Liver (tissue), 9 donors: ENCODE data around the gene METAP2. TPM values are rescaled to one million over a fixed set of nuclear protein-coding genes. Genes with fewer than 3 reads are reported as not detected.

Source experiments
- DNase-seq: peaks from one replicate; pipeline ENCODE4 v3.0.0-alpha.2; 2017; ENCODE audit warnings: low spot score
- H3K27ac ChIP-seq, 2 donors: one replicate each; pipeline ENCODE4 v1.7.0; 2013; ENCODE audit warnings: inconsistent platforms in 2 of 2, low read length in 2 of 2, control low read depth in 1 of 2, low read depth in 1 of 2, mild to moderate bottlenecking in 1 of 2
- H3K27me3 ChIP-seq, 4 donors: one replicate each; pipeline versions ENCODE4 v1.6.1 to v1.7.0; 2013; ENCODE audit warnings: low read length in 3 of 4, inconsistent platforms in 1 of 4, mild to moderate bottlenecking in 1 of 4, moderate library complexity in 1 of 4; ENCODE audit not compliant: control insufficient read depth in 4 of 4, insufficient read depth in 4 of 4
- H3K36me3 ChIP-seq, 4 donors: one replicate each; pipeline versions ENCODE4 v1.6.1 to v1.7.0; 2013; ENCODE audit warnings: low read length in 3 of 4, mild to moderate bottlenecking in 3 of 4, low read depth in 1 of 4, moderate library complexity in 1 of 4; ENCODE audit not compliant: control insufficient read depth in 4 of 4, insufficient read depth in 3 of 4
- H3K4me1 ChIP-seq, 4 donors: one replicate each; pipeline versions ENCODE4 v1.6.1 to v1.7.0; 2013; ENCODE audit warnings: low read length in 3 of 4, mild to moderate bottlenecking in 3 of 4, moderate library complexity in 1 of 4; ENCODE audit not compliant: control insufficient read depth in 4 of 4, insufficient read depth in 4 of 4
- H3K4me3 ChIP-seq, 3 donors: one replicate each; pipeline versions ENCODE4 v1.6.1 to v1.7.0; 2013; ENCODE audit warnings: low read length in 3 of 3, control low read depth in 1 of 3, low read depth in 1 of 3, mild to moderate bottlenecking in 1 of 3
- H3K9ac ChIP-seq, 2 donors: one replicate each; pipeline ENCODE4 v1.7.0; 2013; ENCODE audit warnings: low read length in 2 of 2, mild to moderate bottlenecking in 2 of 2, moderate library complexity in 2 of 2, control low read depth in 1 of 2, low read depth in 1 of 2
- H3K9me3 ChIP-seq, 4 donors: one replicate each; pipeline versions ENCODE4 v1.6.1 to v1.7.0; 2013; ENCODE audit warnings: low read length in 3 of 4; ENCODE audit not compliant: control insufficient read depth in 4 of 4
- EGR1 ChIP-seq, 2 donors: IDR thresholded peaks; 2 replicates each; pipeline ENCODE4 v1.6.1; 2016 to 2018; ENCODE audit warnings: antibody characterized with exemption in 2 of 2, low read depth in 2 of 2
- FOXA1 ChIP-seq: IDR thresholded peaks from 2 replicates; pipeline ENCODE4 v1.6.1; 2016; ENCODE audit warnings: antibody characterized with exemption
- FOXA2 ChIP-seq: IDR thresholded peaks from 2 replicates; pipeline ENCODE4 v1.6.1; 2016; ENCODE audit warnings: antibody characterized with exemption
- GABPA ChIP-seq, 2 donors: IDR thresholded peaks in 1 of 2; conservative IDR thresholded peaks in 1 of 2; 2 replicates each; pipeline ENCODE4 v1.6.1; 2016; ENCODE audit warnings: antibody characterized with exemption in 2 of 2, mild to moderate bottlenecking in 1 of 2, moderate library complexity in 1 of 2
- HNF4A ChIP-seq, 2 donors: conservative IDR thresholded peaks; 2 replicates each; pipeline ENCODE4 v1.6.1; 2016; ENCODE audit warnings: antibody characterized with exemption in 2 of 2, mild to moderate bottlenecking in 2 of 2
- HNF4G ChIP-seq: IDR thresholded peaks from 2 replicates; pipeline ENCODE4 v1.6.1; 2016; ENCODE audit warnings: antibody characterized with exemption
- JUND ChIP-seq, 2 donors: IDR thresholded peaks; 2 replicates each; pipeline ENCODE4 v1.6.1; 2016; ENCODE audit warnings: antibody characterized with exemption in 2 of 2
- NR2F2 ChIP-seq: IDR thresholded peaks from 2 replicates; pipeline ENCODE4 v1.6.1; 2016; ENCODE audit warnings: antibody characterized with exemption
- RAD21 ChIP-seq, 2 donors: IDR thresholded peaks; 2 replicates each; pipeline ENCODE4 v1.6.1; 2016; ENCODE audit warnings: antibody characterized with exemption in 2 of 2, mild to moderate bottlenecking in 2 of 2
- RXRA ChIP-seq, 2 donors: IDR thresholded peaks; 2 replicates each; pipeline ENCODE4 v1.6.1; 2017 to 2018; ENCODE audit warnings: antibody characterized with exemption in 2 of 2, mild to moderate bottlenecking in 1 of 2
- SP1 ChIP-seq: IDR thresholded peaks from 2 replicates; pipeline ENCODE4 v1.6.1; 2018; ENCODE audit warnings: antibody characterized with exemption, mild to moderate bottlenecking
- TAF1 ChIP-seq: conservative IDR thresholded peaks from 2 replicates; pipeline ENCODE4 v1.6.1; 2016; ENCODE audit warnings: antibody characterized with exemption, mild to moderate bottlenecking
- YY1 ChIP-seq: IDR thresholded peaks from 2 replicates; pipeline ENCODE4 v1.6.1; 2016; ENCODE audit warnings: antibody characterized with exemption, mild to moderate bottlenecking
- WGBS: extraction: QIAGEN DNeasy Blood & Tissue Kit; methylation state at CpG from one replicate; pipeline ENCODE4 v1.1.7; 2013; 5-methylcytosine and 5-hydroxymethylcytosine counted together
- polyA plus RNA-seq, 2 donors: library from polyadenylated mRNA; stranded (reverse) in 1 of 2; unstranded in 1 of 2; fragments of 200-250 nt in 1 of 2; fragments of >200 nt in 1 of 2; fragmentation: Nextera tagmentation in 1 of 2; extraction: Ambion mirVana in 1 of 2; gene quantifications; one replicate each; pipeline versions ENCODE4 v1.2.1 to v1.2.3, GENCODE V29; 2013 to 2015
- total RNA-seq, 2 donors: library from RNA; depleted of rRNA; stranded (reverse); fragments of >200 nt; gene quantifications; one replicate each; pipeline ENCODE4 v1.2.3, GENCODE V29; 2014
- TF ChIP-seq, protein P1 (sequence below): IDR thresholded peaks from 2 replicates; pipeline ENCODE4 v1.6.1; 2016; ENCODE audit warnings: antibody characterized with exemption
- TF ChIP-seq, protein P2 (sequence below): IDR thresholded peaks from 2 replicates; pipeline ENCODE4 v1.6.1; 2016; ENCODE audit warnings: antibody characterized with exemption, mild to moderate bottlenecking
- TF ChIP-seq, protein P3 (sequence below): IDR thresholded peaks from 2 replicates; pipeline ENCODE4 v1.6.1; 2016; ENCODE audit warnings: antibody characterized with exemption
- TF ChIP-seq, protein P4 (sequence below): fragments of 150-350 bp; IDR thresholded peaks from 2 replicates; pipeline ENCODE4 v1.5.1; 2017; ENCODE audit warnings: improper control_type of control experiment, low read depth, low read length; ENCODE audit not compliant: missing input control
- TF ChIP-seq, protein P5 (sequence below): IDR thresholded peaks from 2 replicates; pipeline ENCODE4 v1.6.1; 2016; ENCODE audit warnings: antibody characterized with exemption
- donor health status: healthy.
- donor health status: healthy.
- donor health status: healthy.
- donor health status: healthy.
- donor health status: healthy.

Gene METAP2
- total and polyA plus RNA-seq, 4 donors, result 31.2 to 45.7 (median 35.7) TPM

DNA sequence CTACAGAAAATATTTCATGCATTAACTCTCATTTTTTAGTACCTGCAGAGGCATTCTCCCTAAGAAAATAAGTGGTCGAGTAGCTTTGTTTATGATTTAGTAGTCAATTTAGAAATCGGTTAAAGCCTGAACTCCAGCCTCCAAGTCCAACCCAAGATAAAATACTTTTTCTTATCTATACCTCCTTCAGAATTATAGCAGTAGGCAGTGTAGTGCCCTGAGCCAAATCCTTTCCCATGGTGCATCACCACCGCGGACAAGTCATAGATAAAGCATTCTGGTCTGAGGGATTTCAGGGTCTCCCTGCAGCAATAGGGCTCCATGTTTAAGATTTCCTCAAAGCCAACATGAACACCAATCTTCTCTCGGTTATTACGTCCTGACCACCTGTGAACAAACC is 46.9 kb downstream of the METAP2 start:
- Histone ChIP-seq H3K27ac (no peak overlapping the region), H3K36me3 (no peaks in the 10 kb centered on the region), H3K4me1 (peaks cover 0 to 4% (median 0%) of the 10 kb centered on the region in 4 donors), H3K9me3 (no peaks in the 10 kb centered on the region), H3K27me3 (no peaks in the 10 kb centered on the region), H3K9ac (no peak overlapping the region), H3K4me3 (no peak overlapping the region)
- DNase-seq, result no peak
- TF ChIP-seq FOXA2 (no peak), NR2F2 (no peak), EGR1 (IDR thresholded peaks at IDR 0.05; ENCODE audit: low read depth in 2 of 2) (no peak), RXRA (IDR thresholded peaks at IDR 0.05) (no peak), HNF4A (conservative IDR thresholded peaks at IDR 0.05) (no peak), TAF1 (no peak), SP1 (no peak), HNF4G (no peak)
- TF ChIP-seq, protein P1, sequence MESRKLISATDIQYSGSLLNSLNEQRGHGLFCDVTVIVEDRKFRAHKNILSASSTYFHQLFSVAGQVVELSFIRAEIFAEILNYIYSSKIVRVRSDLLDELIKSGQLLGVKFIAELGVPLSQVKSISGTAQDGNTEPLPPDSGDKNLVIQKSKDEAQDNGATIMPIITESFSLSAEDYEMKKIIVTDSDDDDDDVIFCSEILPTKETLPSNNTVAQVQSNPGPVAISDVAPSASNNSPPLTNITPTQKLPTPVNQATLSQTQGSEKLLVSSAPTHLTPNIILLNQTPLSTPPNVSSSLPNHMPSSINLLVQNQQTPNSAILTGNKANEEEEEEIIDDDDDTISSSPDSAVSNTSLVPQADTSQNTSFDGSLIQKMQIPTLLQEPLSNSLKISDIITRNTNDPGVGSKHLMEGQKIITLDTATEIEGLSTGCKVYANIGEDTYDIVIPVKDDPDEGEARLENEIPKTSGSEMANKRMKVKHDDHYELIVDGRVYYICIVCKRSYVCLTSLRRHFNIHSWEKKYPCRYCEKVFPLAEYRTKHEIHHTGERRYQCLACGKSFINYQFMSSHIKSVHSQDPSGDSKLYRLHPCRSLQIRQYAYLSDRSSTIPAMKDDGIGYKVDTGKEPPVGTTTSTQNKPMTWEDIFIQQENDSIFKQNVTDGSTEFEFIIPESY, result no peak
- TF ChIP-seq, protein P2, sequence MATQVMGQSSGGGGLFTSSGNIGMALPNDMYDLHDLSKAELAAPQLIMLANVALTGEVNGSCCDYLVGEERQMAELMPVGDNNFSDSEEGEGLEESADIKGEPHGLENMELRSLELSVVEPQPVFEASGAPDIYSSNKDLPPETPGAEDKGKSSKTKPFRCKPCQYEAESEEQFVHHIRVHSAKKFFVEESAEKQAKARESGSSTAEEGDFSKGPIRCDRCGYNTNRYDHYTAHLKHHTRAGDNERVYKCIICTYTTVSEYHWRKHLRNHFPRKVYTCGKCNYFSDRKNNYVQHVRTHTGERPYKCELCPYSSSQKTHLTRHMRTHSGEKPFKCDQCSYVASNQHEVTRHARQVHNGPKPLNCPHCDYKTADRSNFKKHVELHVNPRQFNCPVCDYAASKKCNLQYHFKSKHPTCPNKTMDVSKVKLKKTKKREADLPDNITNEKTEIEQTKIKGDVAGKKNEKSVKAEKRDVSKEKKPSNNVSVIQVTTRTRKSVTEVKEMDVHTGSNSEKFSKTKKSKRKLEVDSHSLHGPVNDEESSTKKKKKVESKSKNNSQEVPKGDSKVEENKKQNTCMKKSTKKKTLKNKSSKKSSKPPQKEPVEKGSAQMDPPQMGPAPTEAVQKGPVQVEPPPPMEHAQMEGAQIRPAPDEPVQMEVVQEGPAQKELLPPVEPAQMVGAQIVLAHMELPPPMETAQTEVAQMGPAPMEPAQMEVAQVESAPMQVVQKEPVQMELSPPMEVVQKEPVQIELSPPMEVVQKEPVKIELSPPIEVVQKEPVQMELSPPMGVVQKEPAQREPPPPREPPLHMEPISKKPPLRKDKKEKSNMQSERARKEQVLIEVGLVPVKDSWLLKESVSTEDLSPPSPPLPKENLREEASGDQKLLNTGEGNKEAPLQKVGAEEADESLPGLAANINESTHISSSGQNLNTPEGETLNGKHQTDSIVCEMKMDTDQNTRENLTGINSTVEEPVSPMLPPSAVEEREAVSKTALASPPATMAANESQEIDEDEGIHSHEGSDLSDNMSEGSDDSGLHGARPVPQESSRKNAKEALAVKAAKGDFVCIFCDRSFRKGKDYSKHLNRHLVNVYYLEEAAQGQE, result no peak
- TF ChIP-seq, protein P3, sequence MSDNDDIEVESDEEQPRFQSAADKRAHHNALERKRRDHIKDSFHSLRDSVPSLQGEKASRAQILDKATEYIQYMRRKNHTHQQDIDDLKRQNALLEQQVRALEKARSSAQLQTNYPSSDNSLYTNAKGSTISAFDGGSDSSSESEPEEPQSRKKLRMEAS, result no peak
- WGBS, result 91% methylated on average over 6 of the region's 6 CpGs

DNA sequence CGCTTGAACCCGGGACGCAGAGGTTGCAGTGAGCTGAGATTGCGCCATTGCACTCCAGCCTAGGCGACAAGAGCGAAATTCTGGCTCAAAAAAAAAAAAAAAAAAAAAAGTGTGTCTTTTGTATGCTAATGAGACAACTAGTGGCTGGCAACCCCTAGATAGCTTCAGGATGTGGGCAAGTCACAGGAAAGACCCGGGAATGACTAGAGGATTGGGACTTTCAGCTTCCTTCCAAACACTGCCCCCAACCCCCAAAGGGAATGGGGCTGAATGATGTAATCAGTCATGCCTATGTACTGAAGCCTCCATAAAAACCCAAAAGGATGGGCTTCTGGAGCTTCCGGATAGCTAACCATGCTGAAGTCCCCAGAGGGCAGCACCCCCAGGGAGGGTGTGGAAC is 48.7 kb downstream of the METAP2 start:
- WGBS, result 91% methylated on average over 8 of the region's 8 CpGs
- no peak for DNase-seq
- Histone ChIP-seq H3K27me3 (no peaks in the 10 kb centered on the region), H3K27ac (no peak overlapping the region), H3K9me3 (no peaks in the 10 kb centered on the region), H3K4me3 (no peak overlapping the region), H3K9ac (no peak overlapping the region), H3K36me3 (no peaks in the 10 kb centered on the region), H3K4me1 (peaks cover 0 to 4% (median 0%) of the 10 kb centered on the region in 4 donors)
- TF ChIP-seq, protein P1, result no peak
- TF ChIP-seq TAF1 (no peak), SP1 (no peak), NR2F2 (no peak), JUND (IDR thresholded peaks at IDR 0.05) (no peak), EGR1 (IDR thresholded peaks at IDR 0.05; ENCODE audit: low read depth in 2 of 2) (no peak), RAD21 (IDR thresholded peaks at IDR 0.05) (no peak), HNF4A (conservative IDR thresholded peaks at IDR 0.05) (no peak), RXRA (IDR thresholded peaks at IDR 0.05) (no peak), GABPA (IDR thresholded peaks at IDR 0.05 in 1 of 2, conservative IDR thresholded peaks at IDR 0.05 in 1 of 2) (no peak), FOXA1 (no peak), YY1 (no peak), HNF4G (no peak), FOXA2 (no peak)
- TF ChIP-seq, protein P4, sequence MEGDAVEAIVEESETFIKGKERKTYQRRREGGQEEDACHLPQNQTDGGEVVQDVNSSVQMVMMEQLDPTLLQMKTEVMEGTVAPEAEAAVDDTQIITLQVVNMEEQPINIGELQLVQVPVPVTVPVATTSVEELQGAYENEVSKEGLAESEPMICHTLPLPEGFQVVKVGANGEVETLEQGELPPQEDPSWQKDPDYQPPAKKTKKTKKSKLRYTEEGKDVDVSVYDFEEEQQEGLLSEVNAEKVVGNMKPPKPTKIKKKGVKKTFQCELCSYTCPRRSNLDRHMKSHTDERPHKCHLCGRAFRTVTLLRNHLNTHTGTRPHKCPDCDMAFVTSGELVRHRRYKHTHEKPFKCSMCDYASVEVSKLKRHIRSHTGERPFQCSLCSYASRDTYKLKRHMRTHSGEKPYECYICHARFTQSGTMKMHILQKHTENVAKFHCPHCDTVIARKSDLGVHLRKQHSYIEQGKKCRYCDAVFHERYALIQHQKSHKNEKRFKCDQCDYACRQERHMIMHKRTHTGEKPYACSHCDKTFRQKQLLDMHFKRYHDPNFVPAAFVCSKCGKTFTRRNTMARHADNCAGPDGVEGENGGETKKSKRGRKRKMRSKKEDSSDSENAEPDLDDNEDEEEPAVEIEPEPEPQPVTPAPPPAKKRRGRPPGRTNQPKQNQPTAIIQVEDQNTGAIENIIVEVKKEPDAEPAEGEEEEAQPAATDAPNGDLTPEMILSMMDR, result no peak
- TF ChIP-seq, protein P3, result no peak
- TF ChIP-seq, protein P5, sequence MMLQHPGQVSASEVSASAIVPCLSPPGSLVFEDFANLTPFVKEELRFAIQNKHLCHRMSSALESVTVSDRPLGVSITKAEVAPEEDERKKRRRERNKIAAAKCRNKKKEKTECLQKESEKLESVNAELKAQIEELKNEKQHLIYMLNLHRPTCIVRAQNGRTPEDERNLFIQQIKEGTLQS, result no peak
- TF ChIP-seq, protein P2, result no peak
